PC-3 (cell line): ENCODE measurements around the gene MGLL.

Experiments used
- CTCF ChIP-seq: fragments of 300-600 bp; sonication (generic); conservative IDR thresholded peaks from 2 replicates; pipeline ENCODE4 v1.5.1; 2017; ENCODE audit warnings: antibody characterized with exemption, low read depth, mild to moderate bottlenecking, low read length
- EZH2 ChIP-seq: fragments of 300-600 bp; sonication (generic); IDR thresholded peaks from one replicate; pipeline ENCODE4 v1.6.1; 2017; ENCODE audit warnings: antibody characterized with exemption, mild to moderate bottlenecking, low read length; ENCODE audit not compliant: unreplicated experiment
- EZH2phosphoT487 ChIP-seq: fragments of 300-600 bp; sonication (generic); IDR thresholded peaks from 2 replicates; pipeline ENCODE4 v1.6.1; 2018; ENCODE audit warnings: mild to moderate bottlenecking, antibody characterized with exemption, low read length, borderline replicate concordance

- TF ChIP-seq EZH2phosphoT487 (no peak), EZH2 (no peak), CTCF (no peak)
Measured at GRCh38 chr3:127706312-127706711, 116.0 kb downstream of the MGLL start.
